Activated CD8-positive, alpha-beta memory T cell treated with anti-CD3 and anti-CD28 coated beads for 1 hour (primary cell): Measurements from ENCODE around the gene SNCAIP.

Experiments used
- DNase-seq, 2 donors: peaks; one replicate each; pipeline ENCODE4 v3.0.0-alpha.2; 2020; ENCODE audit warnings: low read depth in 1 of 2; ENCODE audit errors: extremely low read depth in 1 of 2

SNCAIP gene

GRCh38 chr5:122311961-122312590 is at the start of gene SNCAIP:
TSS of gene SNCAIP (plus strand) at chr5:122312237. CDS start at chr5:122391135, 78,898 bp downstream.
- DNase-seq: no peak

- no peak for DNase-seq
Observed at GRCh38 chr5:122263352-122264030, 48.5 kb upstream of the SNCAIP start.

DNA sequence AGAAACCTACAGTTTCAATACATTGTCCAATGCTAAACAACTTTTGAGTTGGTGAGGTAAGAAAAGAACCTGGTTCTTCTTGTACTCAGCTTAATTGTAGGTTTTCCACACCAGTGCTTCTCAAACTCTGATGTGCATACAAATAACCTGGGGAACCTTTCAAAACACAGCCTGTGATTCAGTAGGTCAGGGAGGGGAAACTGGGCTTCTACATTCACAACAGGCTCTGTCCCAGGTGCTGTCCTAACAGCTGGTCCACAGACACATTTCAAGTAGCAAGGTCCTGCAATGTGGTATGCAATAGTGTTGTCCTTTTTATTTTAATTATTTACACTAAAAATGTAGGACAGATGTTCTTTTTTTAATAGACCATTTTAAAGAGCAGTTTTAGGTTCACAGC is 47.4 kb upstream of the SNCAIP start:
- DNase-seq: no peak

- no peak for DNase-seq
Observed at GRCh38 chr5:122267185-122267584, 44.9 kb upstream of the SNCAIP start.

DNA sequence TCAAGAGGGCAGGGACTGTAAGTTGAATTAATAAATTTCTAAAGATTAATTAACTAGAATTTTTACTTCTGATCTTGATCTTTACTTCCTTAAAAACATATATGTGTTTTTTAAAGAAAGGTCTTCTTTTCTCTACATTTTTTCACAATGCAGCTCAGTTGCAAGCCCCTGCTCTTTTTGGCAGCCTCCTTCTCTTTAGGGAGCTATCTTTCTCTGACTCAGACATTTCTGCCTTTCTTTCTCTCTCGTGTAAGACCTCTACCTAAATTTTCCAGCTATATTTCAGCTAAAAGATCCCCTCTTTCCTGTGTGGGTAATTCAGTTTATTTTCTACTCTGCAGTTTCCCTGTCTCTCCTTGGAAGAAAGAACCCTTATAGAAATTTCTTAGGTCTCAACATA is 38.3 kb upstream of the SNCAIP start:
- no peak for DNase-seq

DNA sequence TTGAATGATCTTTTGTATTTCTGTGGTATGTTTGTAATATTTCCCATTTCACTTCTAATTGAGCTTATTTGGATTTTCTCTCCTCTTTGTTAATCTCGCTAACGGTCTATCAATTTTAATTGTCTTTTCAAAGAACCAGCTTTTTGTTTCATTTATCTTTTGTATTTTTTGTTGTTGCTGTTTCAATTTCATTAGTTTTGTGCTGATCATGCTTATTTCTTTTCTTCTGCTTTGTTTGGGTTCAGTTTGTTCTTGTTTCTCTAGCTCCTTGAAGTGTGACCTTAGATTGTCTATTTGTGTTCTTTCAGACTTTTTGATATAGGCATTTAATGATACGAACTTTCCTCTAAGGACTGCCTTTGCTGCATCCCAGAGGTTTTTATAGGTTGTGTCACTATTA is 28.4 kb upstream of the SNCAIP start:
- DNase-seq: no peak

- no peak for DNase-seq
Observed at GRCh38 chr5:122286541-122286940, 25.5 kb upstream of the SNCAIP start.

DNA sequence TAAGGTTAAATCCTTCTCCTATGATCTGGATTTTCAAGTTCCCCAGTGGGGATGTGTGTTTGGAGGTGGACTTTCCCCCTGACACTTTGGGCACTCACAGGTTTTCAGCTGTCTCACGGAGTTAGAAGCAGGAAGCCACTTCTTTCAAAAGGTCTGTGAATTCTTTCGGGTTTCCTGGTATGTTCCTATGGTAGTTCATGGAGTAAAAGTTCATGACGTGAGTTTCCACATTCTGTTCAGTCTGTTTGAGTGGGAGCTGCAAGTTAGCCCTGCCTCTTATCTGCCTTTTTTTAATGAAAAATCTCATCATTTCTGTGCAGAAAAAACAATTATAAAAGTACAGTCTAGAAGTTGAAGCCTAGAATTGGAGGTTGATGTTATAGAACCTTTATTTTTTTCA is 24.9 kb upstream of the SNCAIP start:
- DNase-seq: no peak

- no peak for DNase-seq
Observed at GRCh38 chr5:122291000-122291901, 20.8 kb upstream of the SNCAIP start.

- DNase-seq: no peak
Observed at GRCh38 chr5:122292332-122292731, 19.7 kb upstream of the SNCAIP start.

DNA sequence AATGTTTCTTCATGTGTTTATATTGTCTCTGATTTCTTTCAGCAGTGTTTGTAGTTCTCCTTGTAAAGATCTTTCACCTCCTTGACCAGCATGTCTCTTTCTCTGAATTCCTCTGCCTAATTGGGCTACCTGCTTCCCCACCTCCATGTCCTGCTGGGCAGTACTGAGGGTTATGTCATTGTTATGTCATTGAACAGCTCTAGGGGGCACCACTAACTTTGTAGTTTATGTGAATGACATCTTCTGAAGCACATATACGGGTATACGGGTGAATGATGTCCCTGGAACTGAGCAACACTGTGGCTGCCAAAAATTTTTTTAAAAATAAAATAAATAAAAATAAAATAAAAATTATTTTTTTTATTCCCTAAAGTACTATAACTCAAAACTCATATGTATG is 16.9 kb upstream of the SNCAIP start:
- DNase-seq: no peak

- DNase-seq: no peak
Observed at GRCh38 chr5:122296871-122297270, 15.2 kb upstream of the SNCAIP start.

DNA sequence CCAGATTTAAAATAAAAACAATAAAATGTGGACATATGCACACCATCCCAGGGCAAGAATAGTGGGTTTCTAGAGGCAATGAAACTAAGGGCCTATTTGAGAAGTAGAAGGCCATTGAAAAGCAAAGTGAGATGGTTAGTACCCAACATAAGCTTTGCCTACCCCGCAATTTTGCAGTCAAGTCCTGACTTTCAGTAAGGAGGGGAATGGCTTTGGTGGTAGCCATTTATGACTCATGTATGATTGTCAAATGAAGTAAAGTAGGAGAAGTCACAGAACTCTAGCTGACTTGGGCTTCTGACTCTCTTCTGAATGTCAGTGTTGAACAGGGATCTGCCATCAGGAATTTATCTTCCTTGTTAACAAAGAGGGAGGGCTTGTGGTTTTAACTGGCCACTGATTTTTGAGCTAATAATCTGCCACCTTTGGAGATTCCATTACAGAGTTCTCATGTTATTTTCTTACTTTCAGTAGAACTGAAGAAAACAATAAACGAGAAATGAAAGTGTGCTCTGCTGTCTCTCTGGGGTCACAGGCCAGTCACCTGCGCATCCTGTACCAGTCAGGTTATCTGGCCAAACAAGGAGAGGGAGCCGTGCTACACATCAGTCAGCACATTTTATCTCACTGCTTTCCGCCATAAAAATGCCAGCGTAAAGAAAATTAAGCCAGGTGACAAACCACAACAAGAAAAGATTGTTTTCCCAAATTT is 14.3 kb upstream of the SNCAIP start:
- DNase-seq: no peak

DNA sequence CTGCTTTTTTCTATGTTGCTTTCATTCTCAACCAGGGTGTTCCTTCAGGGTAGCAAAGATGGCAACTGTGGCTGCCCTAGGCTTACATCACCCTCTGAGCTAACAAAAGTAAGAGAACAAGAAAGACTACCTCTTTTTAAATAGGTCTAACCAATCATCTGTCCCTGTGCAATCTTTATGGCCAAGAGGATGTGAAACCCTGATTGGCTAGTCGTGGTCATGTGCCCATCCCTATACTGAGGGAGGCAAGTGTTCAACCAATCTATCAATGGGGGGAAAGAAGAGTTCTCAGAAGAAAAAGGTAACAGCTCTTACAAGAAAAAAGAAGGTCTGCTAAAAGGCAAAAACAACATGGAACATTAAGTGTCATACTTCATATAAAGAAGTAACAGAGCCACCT is 11.7 kb upstream of the SNCAIP start:
- no peak for DNase-seq

DNA sequence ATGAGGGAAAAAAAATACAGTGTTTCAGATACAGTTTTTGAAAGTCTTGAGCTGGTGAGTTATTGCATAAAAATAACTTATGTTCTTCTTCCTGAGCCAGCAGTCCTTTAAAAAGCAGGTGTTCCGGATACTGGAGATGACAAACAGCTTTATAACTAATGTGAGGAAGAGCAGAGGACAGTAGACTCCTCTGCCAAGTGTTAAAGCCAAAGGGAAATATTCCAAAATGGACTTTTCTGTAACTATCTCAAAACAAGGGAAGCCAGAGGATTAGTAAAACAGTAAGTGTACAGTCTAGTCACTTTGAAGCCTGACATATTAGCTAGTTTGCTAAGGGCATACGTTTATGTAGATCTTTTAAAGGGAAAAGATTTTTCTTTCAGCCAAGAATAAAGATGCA is 11.0 kb upstream of the SNCAIP start:
- no peak for DNase-seq

GRCh38 chr5:122304471-122305215 is 7.4 kb upstream of the SNCAIP start:
- DNase-seq: no peak

GRCh38 chr5:122306461-122306860 is 5.6 kb upstream of the SNCAIP start:
- DNase-seq: no peak

DNA sequence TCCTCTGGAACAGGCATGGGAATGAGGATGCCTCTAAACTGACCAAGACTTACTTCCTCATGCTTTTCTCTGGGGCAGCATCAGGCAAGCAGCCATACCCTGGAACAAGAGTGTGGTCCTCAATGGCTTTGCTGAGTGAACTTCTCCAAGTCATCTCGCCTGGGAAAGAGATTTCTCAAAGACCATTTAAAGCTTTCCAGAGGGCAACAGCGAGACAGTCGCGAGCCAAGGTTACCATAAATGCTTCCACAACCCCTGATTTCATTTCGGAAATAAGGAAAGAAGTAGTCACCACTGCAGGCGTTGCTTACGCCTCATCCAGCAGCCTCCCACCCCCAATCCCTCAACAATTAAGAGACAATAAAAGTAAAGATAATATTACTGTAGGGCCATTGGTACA is 1.1 kb upstream of the SNCAIP start:
- no peak for DNase-seq

DNA sequence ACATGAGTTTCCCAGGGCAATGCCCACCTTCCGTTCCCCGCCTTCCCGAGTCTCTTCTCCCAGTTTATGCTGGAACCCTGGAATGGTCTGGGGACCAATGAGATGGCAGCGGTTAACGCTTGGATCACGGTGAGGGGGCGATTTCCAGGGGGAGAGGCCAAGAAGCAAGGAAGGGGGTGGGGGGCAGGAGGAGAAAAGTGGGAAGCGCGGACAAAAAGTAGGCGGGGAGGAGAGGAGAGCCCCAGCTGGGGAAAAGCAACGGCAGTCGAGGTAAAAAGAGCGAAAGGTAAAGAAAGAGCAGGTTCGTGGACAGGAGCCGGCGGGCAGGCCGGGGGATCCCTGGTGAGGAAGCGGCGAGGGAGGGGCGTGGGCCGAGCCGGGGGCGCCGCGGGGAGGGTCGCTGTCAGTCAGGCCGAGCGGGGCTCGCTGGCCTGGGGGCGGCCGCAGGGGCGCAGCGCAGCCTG is 508 bp upstream of the SNCAIP start:
- DNase-seq: no peak
